CD4-positive, CD25-positive, alpha-beta regulatory T cell (primary cell): ENCODE data around the gene FBF1. TPM values are rescaled to one million over a fixed set of nuclear protein-coding genes. Genes with fewer than 3 reads are reported as not detected.

Experiments used
- ATAC-seq, 2 donors: fragments of 150-1000 bp; cut with Tn5 transposase; one replicate each; pipeline ENCODE4 v1.10.0; 2021; ENCODE audit warnings: low read depth in 2 of 2, moderate number of reproducible peaks in 2 of 2, moderate library complexity in 1 of 2
- DNase-seq, 3 donors: peaks; one replicate each; pipeline versions ENCODE4 v3.0.0 to v3.0.0-alpha.2; 2012 to 2022; ENCODE audit warnings: mixed read lengths in 1 of 3
- H3K27ac ChIP-seq: one replicate; pipeline ENCODE4 v1.7.0; 2013; ENCODE audit warnings: mild to moderate bottlenecking, low read length; ENCODE audit not compliant: insufficient read depth, poor library complexity, severe bottlenecking
- H3K27me3 ChIP-seq: one replicate; pipeline ENCODE4 v1.7.0; 2013; ENCODE audit warnings: low read length; ENCODE audit not compliant: control insufficient read depth, insufficient read depth
- H3K36me3 ChIP-seq: one replicate; pipeline ENCODE4 v1.7.0; 2013; ENCODE audit warnings: mild to moderate bottlenecking, low read length, moderate library complexity; ENCODE audit not compliant: control insufficient read depth, insufficient read depth
- H3K4me1 ChIP-seq: 2 replicates; pipeline ENCODE4 v1.7.0; 2013; ENCODE audit warnings: mild to moderate bottlenecking, low read length; ENCODE audit not compliant: insufficient read depth, control insufficient read depth, poor library complexity, severe bottlenecking
- H3K4me3 ChIP-seq: one replicate; pipeline ENCODE4 v1.7.0; 2013; ENCODE audit warnings: low read depth, mild to moderate bottlenecking, low read length, moderate library complexity
- H3K9me3 ChIP-seq, 2 experiments: 1 replicate in 1 of 2; 2 replicates in 1 of 2; pipeline ENCODE4 v1.7.0; 2013; ENCODE audit warnings: low read length in 2 of 2, mild to moderate bottlenecking in 1 of 2, moderate library complexity in 1 of 2; ENCODE audit not compliant: control insufficient read depth in 2 of 2
- H3K27ac Mint-ChIP-seq, 3 donors: one replicate each; pipeline ENCODE4 v1.8.0; 2020 to 2022; ENCODE audit warnings: mild to moderate bottlenecking in 3 of 3, mixed read lengths in 3 of 3, moderate library complexity in 2 of 3
- H3K27me3 Mint-ChIP-seq: one replicate; pipeline ENCODE4 v1.8.0; 2022; ENCODE audit warnings: mild to moderate bottlenecking, mixed read lengths
- H3K36me3 Mint-ChIP-seq: one replicate; pipeline ENCODE4 v1.8.0; 2020; ENCODE audit warnings: mixed read lengths
- H3K4me1 Mint-ChIP-seq, 4 donors: one replicate each; pipeline ENCODE4 v1.8.0; 2020 to 2022; ENCODE audit warnings: mixed read lengths in 4 of 4, mild to moderate bottlenecking in 1 of 4
- H3K4me3 Mint-ChIP-seq, 4 donors: one replicate each; pipeline ENCODE4 v1.8.0; 2020 to 2022; ENCODE audit warnings: mild to moderate bottlenecking in 4 of 4, mixed read lengths in 4 of 4, moderate library complexity in 3 of 4
- H3K9me3 Mint-ChIP-seq, 7 donors: one replicate each; pipeline ENCODE4 v1.8.0; 2020 to 2022; ENCODE audit warnings: mixed read lengths in 7 of 7, mild to moderate bottlenecking in 3 of 7, moderate library complexity in 2 of 7
- polyA plus RNA-seq, 4 donors: library from polyadenylated mRNA; unstranded; fragments of 300-500 nt; fragmentation: Illumina TruSeq; gene quantifications; one replicate each; pipeline ENCODE4 v1.2.3, GENCODE V29; 2021
- total RNA-seq: library from RNA; stranded (reverse); gene quantifications from one replicate; pipeline ENCODE4 v1.2.3, GENCODE V29; 2022

FBF1 gene
- total and polyA plus RNA-seq, 5 donors from 2014 or later = 1.7 to 15.5 (median 2.9) TPM

- Histone ChIP-seq H3K27ac (peak within 1 kb of the TSS; percentile 66), H3K9me3 (no peaks in the 10 kb centered on the region), H3K36me3 (peaks cover 30% of the 10 kb centered on the region), H3K4me1 (peaks cover 17% of the 10 kb centered on the region), H3K4me3 (peak within 1 kb of the TSS; percentile 41), H3K27me3 (no peaks in the 10 kb centered on the region)
- H3K4me1 Mint-ChIP-seq = peaks cover 0 to 30% (median 14%) of the 10 kb centered on the region in 4 donors
- H3K27me3 Mint-ChIP-seq = no peaks in the 10 kb centered on the region
- H3K9me3 Mint-ChIP-seq = no peaks in the 10 kb centered on the region
- H3K4me3 Mint-ChIP-seq = peak within 1 kb of the TSS; percentile 59 to 98 (median 87)
- DNase-seq (peak; percentile 66 to 82 (median 72)), ATAC-seq (peak; percentile 85 to 87)
- H3K36me3 Mint-ChIP-seq = peaks cover 9% of the 10 kb centered on the region
- peak within 1 kb of the TSS; percentile 82 to 92 (median 87) for H3K27ac Mint-ChIP-seq
Observed at GRCh38 chr17:75896415-75897159, 44.3 kb downstream of the FBF1 start, which contains the start of gene TRIM65. TRIM65 (minus strand) TSS chr17:75896951; CDS start chr17:75896937, 14 bp downstream.

GRCh38 chr17:75895370-75896155 is 45.3 kb downstream of the FBF1 start:
- Mint-ChIP-seq H3K4me1 (peaks cover 0 to 28% (median 14%) of the 10 kb centered on the region in 4 donors), H3K9me3 (no peaks in the 10 kb centered on the region), H3K36me3 (peaks cover 9% of the 10 kb centered on the region), H3K4me3 (peak overlapping the region; percentile 59 to 98 (median 87)), H3K27ac (peak overlapping the region; percentile 58 to 92 (median 87)), H3K27me3 (no peaks in the 10 kb centered on the region)
- ATAC-seq = no peak
- Histone ChIP-seq H3K27ac (no peak overlapping the region), H3K9me3 (no peaks in the 10 kb centered on the region), H3K4me1 (peaks cover 17% of the 10 kb centered on the region), H3K36me3 (peaks cover 23% of the 10 kb centered on the region), H3K27me3 (no peaks in the 10 kb centered on the region), H3K4me3 (peak overlapping the region; percentile 41)
- DNase-seq = peak in 1 of 3 donors; percentile 28

GRCh38 chr17:75894049-75894733 is 46.7 kb downstream of the FBF1 start:
- Mint-ChIP-seq H3K4me1 (peaks cover 0 to 28% (median 14%) of the 10 kb centered on the region in 4 donors), H3K27ac (peak overlapping the region; percentile 80 to 97 (median 80)), H3K9me3 (no peaks in the 10 kb centered on the region), H3K4me3 (peak overlapping the region in 1 of 4 donors; percentile 56), H3K27me3 (no peaks in the 10 kb centered on the region), H3K36me3 (peaks cover 3% of the 10 kb centered on the region)
- ATAC-seq (no peak), DNase-seq (no peak)
- Histone ChIP-seq H3K4me1 (peaks cover 17% of the 10 kb centered on the region), H3K27me3 (no peaks in the 10 kb centered on the region), H3K9me3 (no peaks in the 10 kb centered on the region), H3K36me3 (peaks cover 11% of the 10 kb centered on the region), H3K27ac (no peak overlapping the region), H3K4me3 (no peak overlapping the region)

- Mint-ChIP-seq H3K9me3 (no peaks in the 10 kb centered on the region), H3K27ac (peak overlapping the region in 2 of 3 donors; percentile 80 to 97), H3K36me3 (peaks cover under 1% of the 10 kb centered on the region), H3K27me3 (no peaks in the 10 kb centered on the region), H3K4me1 (peaks cover 0 to 28% (median 14%) of the 10 kb centered on the region in 4 donors), H3K4me3 (peak overlapping the region in 3 of 4 donors; percentile 16 to 58 (median 56))
- Histone ChIP-seq H3K27ac (no peak overlapping the region), H3K4me1 (peaks cover 17% of the 10 kb centered on the region), H3K9me3 (no peaks in the 10 kb centered on the region), H3K27me3 (no peaks in the 10 kb centered on the region), H3K36me3 (peaks cover 4% of the 10 kb centered on the region), H3K4me3 (no peak overlapping the region)
- DNase-seq (no peak), ATAC-seq (no peak)
Observed at GRCh38 chr17:75893305-75894048, 47.4 kb downstream of the FBF1 start.

- H3K9me3 Mint-ChIP-seq = no peaks in the 10 kb centered on the region
- Histone ChIP-seq H3K36me3 (peaks cover 3% of the 10 kb centered on the region), H3K9me3 (no peaks in the 10 kb centered on the region), H3K27ac (no peak overlapping the region), H3K27me3 (no peaks in the 10 kb centered on the region), H3K4me1 (peaks cover 17% of the 10 kb centered on the region), H3K4me3 (no peak overlapping the region)
- ATAC-seq = no peak
- H3K27ac Mint-ChIP-seq = peak overlapping the region in 1 of 3 donors; percentile 26
- H3K4me3 Mint-ChIP-seq = no peak overlapping the region
- H3K4me1 Mint-ChIP-seq = peaks cover 0 to 28% (median 13%) of the 10 kb centered on the region in 4 donors
- peaks cover 3% of the 10 kb centered on the region for H3K36me3 Mint-ChIP-seq
- no peaks in the 10 kb centered on the region for H3K27me3 Mint-ChIP-seq
- no peak for DNase-seq
Observed at GRCh38 chr17:75892556-75893224, 48.2 kb downstream of the FBF1 start.

- Histone ChIP-seq H3K4me3 (no peak overlapping the region), H3K27me3 (no peaks in the 10 kb centered on the region), H3K36me3 (peaks cover 3% of the 10 kb centered on the region), H3K27ac (no peak overlapping the region), H3K9me3 (no peaks in the 10 kb centered on the region), H3K4me1 (peaks cover 12% of the 10 kb centered on the region)
- Mint-ChIP-seq H3K9me3 (no peaks in the 10 kb centered on the region), H3K4me3 (no peak overlapping the region), H3K27me3 (no peaks in the 10 kb centered on the region), H3K36me3 (peaks cover 3% of the 10 kb centered on the region), H3K27ac (peak overlapping the region in 1 of 3 donors; percentile 43), H3K4me1 (peaks cover 0 to 23% (median 11%) of the 10 kb centered on the region in 4 donors)
- no peak for DNase-seq
- ATAC-seq = no peak
Observed at GRCh38 chr17:75891605-75892555, 49.0 kb downstream of the FBF1 start.
